GM06990 (cell line): Measurements from ENCODE around the gene SPNS2.

ENCODE experiments used
- DNase-seq: peaks from one replicate; pipeline ENCODE4 v3.0.0-alpha.2; 2011; ENCODE audit not compliant: insufficient read length; ENCODE audit errors: extremely low read depth
- H3K27me3 ChIP-seq: replicated peaks from 2 replicates; pipeline ENCODE4 v1.6.0; 2011; ENCODE audit warnings: low read length; ENCODE audit not compliant: control insufficient read depth, insufficient read depth
- H3K36me3 ChIP-seq: 2 replicates; pipeline ENCODE4 v1.5.1; 2011; ENCODE audit warnings: low read length; ENCODE audit not compliant: control insufficient read depth, insufficient read depth
- H3K4me3 ChIP-seq: replicated peaks from 2 replicates; pipeline ENCODE4 v1.5.1; 2011; ENCODE audit warnings: low read depth, mild to moderate bottlenecking, control low read depth, low read length
- CTCF ChIP-seq: IDR thresholded peaks from 2 replicates; pipeline ENCODE4 v1.5.1; 2011; ENCODE audit warnings: low read length, control low read depth, mild to moderate bottlenecking, inconsistent platforms; ENCODE audit not compliant: insufficient read depth, poor library complexity, severe bottlenecking

SPNS2 gene

DNA sequence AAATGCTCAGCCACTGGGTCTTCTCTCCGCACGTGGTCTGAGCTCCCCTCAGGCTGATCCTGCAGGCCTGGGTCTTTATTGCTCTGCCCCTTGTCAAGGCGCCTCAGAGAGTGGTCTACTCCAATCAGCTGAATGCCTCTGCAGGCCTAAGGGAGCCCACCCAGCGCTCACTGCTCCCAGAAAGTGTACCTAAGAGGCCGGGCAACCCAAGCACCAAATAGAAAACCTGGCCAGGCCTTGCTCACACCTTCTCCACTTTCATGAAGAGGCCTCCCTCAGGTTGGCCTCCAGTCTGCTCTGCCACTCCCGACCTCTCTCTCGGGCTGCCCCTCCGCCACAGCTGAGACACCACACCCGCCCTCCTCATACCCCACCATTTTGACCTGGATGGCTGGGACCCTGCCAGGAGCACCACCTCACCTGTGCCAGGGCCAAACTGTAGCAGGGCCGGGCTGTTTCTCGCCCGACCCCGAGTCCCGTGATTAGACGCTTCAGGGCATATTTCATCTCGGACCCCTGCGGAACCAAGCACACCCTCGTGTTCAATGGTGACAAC, 55.8 kb downstream of the SPNS2 start:
- H3K27me3 ChIP-seq = no peaks in the 10 kb centered on the region
- peak overlapping the region; percentile 94 for H3K4me3 ChIP-seq
- DNase-seq = peak; percentile 22
- no peak for TF ChIP-seq CTCF
- peaks cover 27% of the 10 kb centered on the region for H3K36me3 ChIP-seq

DNA sequence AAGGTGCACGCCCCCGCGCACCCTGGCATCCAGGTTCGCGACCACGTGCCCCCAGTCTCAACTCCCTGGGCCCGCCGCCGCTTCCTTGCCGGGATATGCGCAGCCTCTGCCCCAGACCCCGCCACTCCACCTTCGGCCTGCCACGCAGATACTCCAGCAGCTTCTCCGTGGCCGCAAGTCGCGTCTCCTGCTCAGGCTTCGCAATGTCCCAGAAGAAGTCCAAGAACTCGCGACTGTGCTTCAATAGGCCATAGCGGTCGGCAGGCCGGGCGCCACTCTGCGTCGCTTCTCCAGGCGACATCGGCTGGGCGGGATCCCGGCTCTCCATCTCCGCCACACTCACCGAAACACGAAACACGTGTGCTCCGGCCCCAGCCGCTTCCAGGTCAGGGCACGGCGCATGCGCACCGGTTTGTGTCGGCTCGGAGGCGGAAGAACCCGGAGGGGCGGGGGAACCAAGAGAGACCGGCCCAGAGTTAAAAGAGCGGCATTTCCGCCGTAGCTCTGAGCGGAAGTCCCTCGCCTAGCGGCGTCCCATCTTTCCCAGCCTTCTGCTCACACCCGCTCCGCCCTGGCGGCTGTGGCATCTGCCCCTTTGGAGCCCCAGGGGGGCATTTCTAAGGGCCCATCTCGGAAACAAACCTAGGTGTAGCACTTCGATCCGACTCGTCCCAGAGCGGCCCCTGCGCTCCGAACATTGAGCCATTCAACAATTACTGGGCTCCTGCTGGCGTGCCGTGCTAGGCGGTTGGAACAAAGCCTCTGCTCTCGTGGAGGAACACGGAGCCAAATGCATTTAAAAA, 56.5 kb downstream of the SPNS2 start, which contains the start of gene MYBBP1A:
MYBBP1A (minus strand) TSS at position 388 of the 803 bp plus-strand sequence; CDS start at position 328, 60 bp downstream.
- Histone ChIP-seq H3K4me3 (peak within 1 kb of the TSS; percentile 94), H3K36me3 (peaks cover 23% of the 10 kb centered on the region), H3K27me3 (no peaks in the 10 kb centered on the region)
- DNase-seq = peak; percentile 94
- no peak for TF ChIP-seq CTCF

GRCh38 chr17:4555873-4556759, 57.4 kb downstream of the SPNS2 start:
- no peak for TF ChIP-seq CTCF
- no peak for DNase-seq
- peak overlapping the region; percentile 94 for H3K4me3 ChIP-seq
- H3K27me3 ChIP-seq = no peaks in the 10 kb centered on the region
- peaks cover 17% of the 10 kb centered on the region for H3K36me3 ChIP-seq

- Histone ChIP-seq H3K4me3 (no peak overlapping the region), H3K36me3 (peaks cover 11% of the 10 kb centered on the region), H3K27me3 (no peaks in the 10 kb centered on the region)
- DNase-seq = no peak
- no peak for TF ChIP-seq CTCF
Observed at GRCh38 chr17:4556996-4557395, 58.3 kb downstream of the SPNS2 start.

- no peak for TF ChIP-seq CTCF
- H3K4me3 ChIP-seq = no peak overlapping the region
- H3K36me3 ChIP-seq = peaks cover 7% of the 10 kb centered on the region; the same call in 1 of the 2 replicates
- DNase-seq = no peak
- H3K27me3 ChIP-seq = no peaks in the 10 kb centered on the region
Observed at GRCh38 chr17:4557626-4558346, 59.1 kb downstream of the SPNS2 start.
